Measurements from ENCODE around the gene ARMH1. TPM values are rescaled to one million over a fixed set of nuclear protein-coding genes. Genes with fewer than 3 reads are reported as not detected.

The ARMH1 gene
- total RNA-seq, 2 experiments from 2014 or later = 79.9 to 84.0 TPM

GRCh38 chr1:44630116-44630515 lies 44.4 kb upstream of the ARMH1 start:
- POLR2A ChIA-PET = interaction anchor here (2.6 to 3.7 kb wide), 2 partner anchors 21 to 67 kb away, joined by 10 to 27 read pairs; no protein-coding TSS in a partner anchor
- H3K27ac ChIP-seq (ENCODE audit: low read depth in 1 of 2, low read length in 2 of 2) = no peak overlapping the region
- Mint-ChIP-seq H3K27ac (peak overlapping the region; percentile 98), H3K4me1 (ENCODE audit: low read depth) (peaks cover 43% of the 10 kb centered on the region), H3K4me3 (peak overlapping the region; percentile 92), H3K36me3 (ENCODE audit: low read depth) (peaks cover 34% of the 10 kb centered on the region), H3K9me3 (no peaks in the 10 kb centered on the region), H3K27me3 (no peaks in the 10 kb centered on the region)
- ATAC-seq (ENCODE audit: poor library complexity) = no peak
- CTCF ChIA-PET = interaction anchor here (3.3 kb wide), 1 partner anchor 22 kb away, joined by 9 read pairs; no protein-coding TSS in a partner anchor
- peaks cover 27% of the 10 kb centered on the region for H3K4me1 ChIP-seq (ENCODE audit: insufficient read depth, low read length)
- TF ChIP-seq CTCF (IDR thresholded peaks at IDR 0.05) = no peak
- no peak for DNase-seq
- H3K9me3 ChIP-seq (ENCODE audit: control insufficient read depth in 1 of 2, insufficient read depth in 1 of 2, low read length in 2 of 2) = no peaks in the 10 kb centered on the region
- peaks cover 26% of the 10 kb centered on the region for H3K36me3 ChIP-seq (ENCODE audit: insufficient read depth, low read length)
- H3K4me3 ChIP-seq (ENCODE audit: low read length) = no peak overlapping the region
- H3K27me3 ChIP-seq (ENCODE audit: control insufficient read depth in 1 of 2, insufficient read depth in 2 of 2, low read length in 2 of 2) = no peaks in the 10 kb centered on the region
- intact Hi-C loops (cut with DNase I, micrococcal nuclease) = loop anchor here in 1 of 2 experiments (2.0 to 5.0 kb wide), 7 partner anchors 107 to 862 kb away; partner anchors contain the start of genes B4GALT2, DMAP1, KIF2C and MUTYH

- no peaks in the 10 kb centered on the region for H3K27me3 Mint-ChIP-seq
- ATAC-seq (ENCODE audit: poor library complexity) (peak; percentile 20), DNase-seq (no peak)
- peaks cover 27% of the 10 kb centered on the region for H3K4me1 ChIP-seq (ENCODE audit: insufficient read depth, low read length)
- ChIA-PET POLR2A (interaction anchor here (0.6 to 3.7 kb wide), 25 partner anchors 10 to 1973 kb away, joined by 3 to 28 read pairs (median 5); partner anchors contain the start of genes ARMH1, BTBD19, DMAP1 and EIF2B3), CTCF (interaction anchor here (3.3 kb wide), 1 partner anchor 21 kb away, joined by 9 read pairs; no protein-coding TSS in a partner anchor)
- H3K9me3 Mint-ChIP-seq = no peaks in the 10 kb centered on the region
- H3K27ac ChIP-seq (ENCODE audit: low read depth in 1 of 2, low read length in 2 of 2) = peak overlapping the region; percentile 73 to 88
- peaks cover 46% of the 10 kb centered on the region for H3K36me3 Mint-ChIP-seq (ENCODE audit: low read depth)
- H3K27ac Mint-ChIP-seq = peak overlapping the region; percentile 98
- peak overlapping the region; percentile 71 for H3K4me3 ChIP-seq (ENCODE audit: low read length)
- intact Hi-C loops (cut with DNase I, micrococcal nuclease) = loop anchor here in 1 of 2 experiments (1.0 to 5.0 kb wide), 8 partner anchors 42 to 861 kb away; partner anchors contain the start of genes B4GALT2, DMAP1, KIF2C and MUTYH
- H3K36me3 ChIP-seq (ENCODE audit: insufficient read depth, low read length) = peaks cover 37% of the 10 kb centered on the region
- H3K4me1 Mint-ChIP-seq (ENCODE audit: low read depth) = peaks cover 44% of the 10 kb centered on the region
- no peaks in the 10 kb centered on the region for H3K27me3 ChIP-seq (ENCODE audit: control insufficient read depth in 1 of 2, insufficient read depth in 2 of 2, low read length in 2 of 2)
- H3K9me3 ChIP-seq (ENCODE audit: control insufficient read depth in 1 of 2, insufficient read depth in 1 of 2, low read length in 2 of 2) = no peaks in the 10 kb centered on the region
- no peak for TF ChIP-seq CTCF (IDR thresholded peaks at IDR 0.05)
- H3K4me3 Mint-ChIP-seq = peak overlapping the region; percentile 92
Observed at GRCh38 chr1:44631333-44631646, 43.2 kb upstream of the ARMH1 start.

GRCh38 chr1:44631647-44632539 lies 42.6 kb upstream of the ARMH1 start:
- DNase-seq = peak; percentile 80 to 93 (median 86)
- peak overlapping the region; percentile 73 to 88 for H3K27ac ChIP-seq (ENCODE audit: low read depth in 1 of 2, low read length in 2 of 2)
- Mint-ChIP-seq H3K27ac (peak overlapping the region; percentile 98), H3K27me3 (no peaks in the 10 kb centered on the region), H3K4me3 (peak overlapping the region; percentile 92), H3K36me3 (ENCODE audit: low read depth) (peaks cover 52% of the 10 kb centered on the region), H3K9me3 (no peaks in the 10 kb centered on the region), H3K4me1 (ENCODE audit: low read depth) (peaks cover 48% of the 10 kb centered on the region)
- H3K4me1 ChIP-seq (ENCODE audit: insufficient read depth, low read length) = peaks cover 27% of the 10 kb centered on the region
- peaks cover 43% of the 10 kb centered on the region for H3K36me3 ChIP-seq (ENCODE audit: insufficient read depth, low read length)
- intact Hi-C loops (cut with DNase I, micrococcal nuclease) = loop anchor here (1.0 to 5.0 kb wide), 9 partner anchors 21 to 860 kb away; partner anchors contain the start of genes B4GALT2 (in 1 of the 2), DMAP1 (in 1 of the 2), KIF2C (in 1 of the 2) and MUTYH (in 1 of the 2)
- ATAC-seq (ENCODE audit: poor library complexity) = peak; percentile 75
- H3K4me3 ChIP-seq (ENCODE audit: low read length) = peak overlapping the region; percentile 71
- TF ChIP-seq CTCF (IDR thresholded peaks at IDR 0.05) = no peak
- no peaks in the 10 kb centered on the region for H3K27me3 ChIP-seq (ENCODE audit: control insufficient read depth in 1 of 2, insufficient read depth in 2 of 2, low read length in 2 of 2)
- CTCF ChIA-PET = interaction anchor here (1.1 to 3.3 kb wide), 3 partner anchors 20 to 21 kb away, joined by 3 to 9 read pairs (median 5); no protein-coding TSS in a partner anchor
- H3K9me3 ChIP-seq (ENCODE audit: control insufficient read depth in 1 of 2, insufficient read depth in 1 of 2, low read length in 2 of 2) = no peaks in the 10 kb centered on the region
- POLR2A ChIA-PET = interaction anchor here (0.6 to 3.7 kb wide), 28 partner anchors 10 to 1972 kb away, joined by 3 to 28 read pairs (median 5); partner anchors contain the start of genes ARMH1, BTBD19, DMAP1 and EIF2B3
